HG03025 (cell line): ENCODE measurements around the gene PLCB1.
"Not testable (repeated sequence)": the region's sequence is repeated elsewhere in the genome, so short reads cannot be mapped to it uniquely, and the experiment has no call there.

Experiments
- ATAC-seq: cut with Tn5 transposase; IDR thresholded peaks from one replicate; pipeline ENCODE4 v1.9.1; 2021; ENCODE audit warnings: mild to moderate bottlenecking, moderate library complexity; ENCODE audit not compliant: unreplicated experiment, low FRiP score

Gene PLCB1

DNA sequence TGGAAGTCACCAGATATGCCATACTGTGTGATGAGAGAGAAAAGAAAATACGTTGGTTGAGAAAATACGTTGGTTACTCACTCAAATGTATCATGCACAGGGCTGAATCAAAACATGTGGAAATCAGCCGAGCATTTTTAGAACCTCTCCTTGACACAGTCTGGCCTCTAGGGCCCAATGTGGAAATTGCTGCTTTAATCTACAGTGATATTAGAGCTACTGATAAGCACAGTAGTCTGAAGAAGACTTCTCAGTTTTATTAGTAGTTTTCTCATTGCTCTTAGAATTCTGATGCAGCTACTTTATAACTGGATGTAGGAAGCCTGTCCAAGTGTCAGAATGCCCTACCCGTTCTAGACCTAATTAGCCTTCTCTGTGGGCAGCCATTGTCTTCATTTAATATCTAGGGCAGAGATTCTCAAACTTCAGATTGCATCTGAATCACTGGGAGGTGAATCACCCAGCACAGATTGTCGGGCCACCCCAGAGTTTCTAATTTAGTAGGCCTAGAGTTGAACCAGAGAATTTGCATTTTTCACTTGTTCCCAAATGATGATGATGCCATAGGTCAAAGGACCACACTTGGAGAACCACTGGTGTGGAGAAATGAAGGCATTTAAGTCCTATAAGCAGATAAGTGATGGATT is 229.1 kb downstream of the PLCB1 start:
- no peak for ATAC-seq

GRCh38 chr20:8361779-8362178 is 229.7 kb downstream of the PLCB1 start:
- ATAC-seq: no peak

GRCh38 chr20:8362457-8362856 is 230.4 kb downstream of the PLCB1 start:
- ATAC-seq: no peak

GRCh38 chr20:8363970-8364733 is 232.1 kb downstream of the PLCB1 start:
- no peak for ATAC-seq

GRCh38 chr20:8364734-8365078 is 232.6 kb downstream of the PLCB1 start:
- no peak for ATAC-seq

GRCh38 chr20:8365634-8366033 is 233.6 kb downstream of the PLCB1 start:
- ATAC-seq: no peak

- no peak for ATAC-seq
Observed at GRCh38 chr20:8366303-8366923, 234.3 kb downstream of the PLCB1 start.

DNA sequence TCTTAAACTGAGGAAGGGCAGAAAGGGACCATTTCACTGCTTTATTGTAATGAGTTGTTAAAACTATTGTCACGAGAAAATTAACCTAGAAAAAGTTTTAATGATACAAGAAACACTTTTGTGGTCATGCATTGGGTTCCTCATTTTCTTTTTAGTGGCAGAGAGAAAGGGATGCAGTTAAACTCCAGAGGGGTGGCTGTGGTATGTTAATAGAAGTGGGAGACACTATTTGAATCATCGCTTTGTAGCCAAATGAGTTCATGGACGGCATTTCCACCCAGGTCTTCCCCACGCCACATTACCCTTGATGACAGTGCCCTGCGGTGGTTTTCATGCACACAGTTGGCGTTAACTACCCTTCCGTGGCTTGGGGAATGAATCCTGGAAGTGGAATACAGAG is 235.6 kb downstream of the PLCB1 start:
- no peak for ATAC-seq

DNA sequence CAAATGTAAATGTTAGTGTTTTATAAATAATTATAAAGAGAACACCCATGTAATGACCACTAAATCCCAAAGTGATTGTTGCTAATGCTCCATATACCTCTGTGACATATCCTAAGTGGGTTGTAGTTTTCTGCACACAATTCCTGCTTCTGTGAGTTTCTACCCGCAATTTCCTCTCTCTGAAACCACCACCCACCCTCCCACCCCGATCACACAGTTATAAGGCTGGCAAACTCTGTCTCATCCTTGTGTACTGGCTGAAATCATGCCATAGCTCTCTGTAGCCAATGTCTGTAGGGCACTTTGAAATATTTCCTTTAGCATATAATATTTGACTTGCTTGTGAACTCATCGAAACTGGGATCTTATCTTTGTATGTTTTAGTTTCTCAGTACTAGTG is 236.6 kb downstream of the PLCB1 start:
- no peak for ATAC-seq

DNA sequence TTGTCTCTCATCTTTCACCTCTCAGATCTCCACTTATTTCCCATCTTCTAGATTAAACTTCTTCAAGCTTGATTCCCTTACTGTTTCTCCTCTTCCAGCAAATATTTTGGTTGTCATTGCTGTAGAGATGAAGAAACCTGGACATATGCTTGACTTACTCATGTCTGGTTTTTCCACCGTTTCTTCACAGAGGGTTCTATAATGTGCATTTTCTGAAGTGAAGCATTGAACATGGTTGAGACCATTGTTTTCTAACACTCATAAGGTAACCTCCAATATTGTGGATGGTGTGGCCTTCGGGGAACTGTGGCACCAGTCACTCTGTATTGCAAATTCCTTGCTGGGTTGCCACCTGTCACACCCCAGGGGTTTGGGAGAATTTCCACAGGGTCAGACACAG is 237.2 kb downstream of the PLCB1 start:
- ATAC-seq: no peak

DNA sequence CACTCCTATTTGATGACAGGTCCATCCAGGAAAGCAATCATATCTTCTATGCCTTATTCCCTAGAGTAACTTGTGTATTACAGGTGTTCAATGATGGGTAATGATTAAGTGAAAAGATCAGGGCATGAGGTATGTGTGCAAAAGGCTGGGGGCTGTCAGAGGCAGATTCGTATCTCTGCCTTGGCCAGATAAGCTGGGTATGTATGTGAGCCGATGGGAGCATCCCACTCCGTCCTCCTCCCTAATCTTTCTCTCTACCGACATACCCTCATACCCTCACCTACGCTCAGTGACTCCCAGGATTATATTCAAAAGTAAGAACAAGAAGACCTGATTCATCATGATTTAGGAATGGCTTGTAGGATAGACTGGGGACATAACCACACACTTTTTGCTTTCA is 238.7 kb downstream of the PLCB1 start:
- no peak for ATAC-seq

GRCh38 chr20:8372824-8373380 is 240.8 kb downstream of the PLCB1 start:
- ATAC-seq: no peak

- no peak for ATAC-seq
Observed at GRCh38 chr20:8373579-8373978, 241.5 kb downstream of the PLCB1 start.

GRCh38 chr20:8375898-8376297 is 243.8 kb downstream of the PLCB1 start:
- ATAC-seq: no peak

DNA sequence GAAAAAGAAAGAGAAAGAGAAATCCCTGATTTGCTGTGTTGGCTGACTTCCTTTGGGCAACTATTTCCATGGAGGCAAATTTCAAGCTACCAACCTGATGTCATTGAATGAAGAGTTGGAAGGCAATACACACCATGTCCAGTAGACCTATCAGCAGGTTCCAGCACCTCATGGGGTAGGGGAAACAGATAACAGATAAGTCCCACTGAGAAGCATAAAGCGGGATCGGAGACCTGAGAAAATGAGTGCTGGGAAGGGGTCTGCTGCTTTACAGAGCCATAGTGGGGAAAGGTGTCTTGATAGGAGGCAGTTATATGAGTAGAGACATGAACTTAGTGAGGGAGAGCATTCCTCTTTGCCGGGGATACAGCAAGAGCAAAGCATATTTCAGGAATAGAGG is 244.9 kb downstream of the PLCB1 start:
- ATAC-seq: no peak

GRCh38 chr20:8379125-8379524 is 247.1 kb downstream of the PLCB1 start:
- ATAC-seq: not testable (repeated sequence)

DNA sequence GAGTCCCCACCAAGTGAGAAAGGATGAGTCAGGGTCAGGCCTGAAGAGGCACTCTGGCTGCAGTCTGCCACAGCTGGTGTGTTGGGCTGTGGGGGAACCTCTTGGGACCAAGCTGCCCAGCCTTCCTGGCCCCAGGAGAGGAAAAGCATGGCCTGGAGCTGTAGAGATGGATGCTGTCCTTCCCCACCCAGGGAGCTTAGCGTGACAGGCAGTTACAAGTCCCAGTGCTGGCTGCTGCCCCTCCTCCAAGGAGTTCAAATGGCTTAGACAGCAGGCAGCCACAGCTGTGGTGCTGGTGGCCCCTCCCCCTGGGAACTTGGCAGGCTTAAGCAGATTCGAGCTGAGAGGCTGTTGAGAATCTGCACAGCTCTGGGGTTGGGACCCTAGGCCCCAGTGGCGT is 253.2 kb downstream of the PLCB1 start:
- no peak for ATAC-seq

GRCh38 chr20:8386991-8387390 is 254.9 kb downstream of the PLCB1 start:
- no peak for ATAC-seq

GRCh38 chr20:8388141-8388540 is 256.1 kb downstream of the PLCB1 start:
- ATAC-seq: no peak

GRCh38 chr20:8388707-8389106 is 256.6 kb downstream of the PLCB1 start:
- ATAC-seq: no peak

DNA sequence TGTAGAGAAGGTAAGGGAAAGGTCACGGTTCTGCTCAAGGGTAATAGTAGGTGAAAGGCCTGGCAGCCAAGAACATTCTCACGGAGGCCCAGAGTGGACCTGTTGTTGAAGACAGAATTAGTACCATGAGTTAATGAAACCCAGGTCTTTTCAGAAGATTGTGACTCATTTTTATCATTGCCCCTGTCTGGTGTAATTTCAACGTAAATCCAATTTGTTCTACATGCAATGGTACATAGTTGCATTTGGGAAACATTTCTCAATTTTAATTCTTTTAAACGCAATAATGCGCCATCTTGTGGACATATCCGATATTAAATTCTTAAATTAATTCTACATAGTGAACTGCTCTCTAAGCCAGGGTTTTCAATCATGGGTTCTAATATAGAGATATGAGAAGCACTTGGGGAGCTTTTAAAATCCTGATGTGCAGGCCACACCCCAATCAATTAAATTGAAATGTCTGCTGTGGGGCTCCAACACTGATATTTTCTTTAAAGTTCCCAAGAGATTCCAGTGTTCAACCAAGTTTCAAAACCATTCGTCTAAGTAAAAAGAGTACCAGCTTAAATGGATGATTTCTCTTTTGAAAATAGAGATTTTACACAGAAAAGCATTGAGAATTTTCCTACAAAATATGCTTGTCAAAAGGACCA is 257.4 kb downstream of the PLCB1 start:
- no peak for ATAC-seq
